DMS53 (cell line): Measurements from ENCODE around the gene PRR5L.

Experiments used
- DNase-seq: peaks from one replicate; lab custom pipeline; 2025; lab: John Stamatoyannopoulos, UW

PRR5L gene

GRCh38 chr11:36400766-36401455 is 104.8 kb downstream of the PRR5L start:
- no peak for DNase-seq

GRCh38 chr11:36402568-36403170 is 106.6 kb downstream of the PRR5L start:
- DNase-seq, result no peak

GRCh38 chr11:36403661-36404060 is 107.6 kb downstream of the PRR5L start:
- DNase-seq, result peak; percentile 63

- DNase-seq, result peak; percentile 12
These were observed 108.7 kb downstream of the PRR5L start for GRCh38 chr11:36404831-36405230.

- peak; percentile 33 for DNase-seq
These were observed 109.7 kb downstream of the PRR5L start for GRCh38 chr11:36405585-36406367.

GRCh38 chr11:36407356-36407755 is 111.3 kb downstream of the PRR5L start:
- DNase-seq, result no peak

GRCh38 chr11:36408498-36409136 is 112.5 kb downstream of the PRR5L start:
- no peak for DNase-seq

GRCh38 chr11:36409152-36409816 is 113.2 kb downstream of the PRR5L start:
- DNase-seq, result no peak

GRCh38 chr11:36411202-36411640 is 115.1 kb downstream of the PRR5L start:
- no peak for DNase-seq

- no peak for DNase-seq
These were observed 116.8 kb downstream of the PRR5L start for GRCh38 chr11:36412781-36413383.

GRCh38 chr11:36417154-36417553 is 121.1 kb downstream of the PRR5L start:
- DNase-seq, result no peak

- no peak for DNase-seq
These were observed 123.8 kb downstream of the PRR5L start for GRCh38 chr11:36419791-36420424.

- DNase-seq, result no peak
These were observed 125.6 kb downstream of the PRR5L start for GRCh38 chr11:36421546-36422155.

GRCh38 chr11:36425561-36426081 is 129.5 kb downstream of the PRR5L start:
- no peak for DNase-seq

GRCh38 chr11:36426226-36426848 is 130.2 kb downstream of the PRR5L start:
- peak; percentile 24 for DNase-seq

GRCh38 chr11:36427079-36427478 is 131.0 kb downstream of the PRR5L start:
- no peak for DNase-seq

GRCh38 chr11:36427876-36428275 is 131.8 kb downstream of the PRR5L start:
- DNase-seq, result no peak

- peak; percentile 72 for DNase-seq
These were observed 135.5 kb downstream of the PRR5L start for GRCh38 chr11:36431429-36432092.

- no peak for DNase-seq
These were observed 136.0 kb downstream of the PRR5L start for GRCh38 chr11:36432093-36432469.
